Choroid plexus epithelial cell (primary cell): ENCODE data around the gene HDX.

ENCODE experiments used
- DNase-seq: peaks from one replicate; pipeline ENCODE4 v3.0.0-alpha.2; 2010; ENCODE audit warnings: low read depth
- H3K4me3 ChIP-seq: 2 replicates; pipeline ENCODE4 v1.5.1; 2011; ENCODE audit warnings: low read depth, mild to moderate bottlenecking, control low read depth, low read length, moderate library complexity
- CTCF ChIP-seq: conservative IDR thresholded peaks from 2 replicates; pipeline ENCODE4 v1.5.1; 2011; ENCODE audit warnings: low read depth, mild to moderate bottlenecking, control low read depth, inconsistent platforms, low read length, moderate library complexity

HDX gene

DNA sequence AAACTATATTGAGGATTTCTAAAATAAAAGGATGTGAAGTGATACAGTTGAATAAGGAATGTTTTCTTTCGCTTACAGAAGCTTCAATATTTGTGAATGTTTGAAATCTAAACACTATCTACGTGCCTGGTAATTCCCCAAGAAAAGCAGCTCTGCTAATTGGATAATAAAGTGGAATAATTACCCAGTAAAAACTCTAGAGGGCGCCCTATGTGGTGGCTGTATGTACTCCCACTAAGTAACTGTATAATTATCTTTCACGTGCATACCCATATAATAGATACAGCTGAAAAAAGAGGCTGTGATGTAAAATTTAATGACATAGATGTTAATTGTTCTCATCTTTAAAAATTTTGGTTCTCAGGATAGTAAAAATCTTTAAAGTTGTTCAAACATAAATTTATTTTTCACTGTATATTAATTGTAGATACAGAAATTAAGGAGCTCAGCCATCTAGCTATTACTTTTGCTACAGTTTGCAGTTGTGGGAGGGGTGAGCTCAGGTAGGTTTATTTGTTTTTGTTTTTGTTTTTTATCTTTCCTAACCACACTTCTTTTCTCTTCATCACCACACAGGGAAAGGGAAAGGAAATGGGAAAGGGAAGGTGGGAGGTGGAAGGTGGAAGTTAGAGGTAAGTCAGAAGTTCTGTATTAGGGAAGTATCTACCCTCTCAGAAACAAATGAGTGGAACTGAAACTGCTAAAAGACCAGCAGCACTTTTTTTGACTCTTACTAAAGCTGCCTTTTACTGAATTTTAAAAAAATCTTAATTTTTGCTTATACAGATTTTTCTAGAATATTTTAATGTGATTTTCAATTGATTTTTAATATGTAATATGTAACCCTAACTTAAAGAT, 162.5 kb downstream of the HDX start:
- DNase-seq, result peak; percentile 47
- peak; percentile 56 for TF ChIP-seq CTCF
- no peak overlapping the region for H3K4me3 ChIP-seq

DNA sequence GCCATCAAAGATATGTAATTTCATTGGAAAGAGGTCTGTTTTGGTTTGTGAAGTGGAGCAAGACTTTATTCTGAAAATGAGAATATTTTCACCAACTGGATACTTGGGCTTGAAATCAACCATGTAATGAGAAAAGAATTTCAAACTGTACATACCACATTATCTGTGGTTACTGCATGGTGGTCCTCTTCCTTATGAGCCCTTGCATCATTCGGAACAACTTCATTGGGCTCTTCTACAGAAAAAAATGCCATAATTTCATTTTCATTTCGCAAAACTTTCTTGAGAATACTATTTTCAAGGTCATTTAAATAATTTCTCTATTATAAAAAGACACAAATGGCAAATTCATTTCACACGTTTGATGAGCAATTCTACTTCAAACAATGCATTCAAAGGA, 165.6 kb downstream of the HDX start:
- DNase-seq, result peak; percentile 47
- no peak overlapping the region for H3K4me3 ChIP-seq
- TF ChIP-seq CTCF, result no peak

DNA sequence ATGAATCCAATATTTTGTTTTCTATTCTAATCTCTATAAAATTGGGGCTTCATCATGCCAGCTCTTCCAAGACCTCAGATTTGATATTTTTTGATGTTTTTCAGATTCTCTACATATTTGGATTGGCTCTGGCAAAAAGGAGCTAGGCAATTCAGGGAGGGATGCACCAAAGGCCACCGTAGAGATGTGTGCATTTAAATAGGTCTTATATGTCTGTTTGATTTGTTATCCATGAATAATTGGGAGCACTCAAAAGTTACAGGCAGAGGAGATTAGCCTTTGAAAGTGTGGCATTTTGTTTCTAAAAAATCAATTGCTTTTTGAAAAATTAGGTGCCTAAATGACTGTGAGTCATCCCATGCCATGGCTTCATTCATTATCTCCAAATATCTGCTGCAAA, 167.1 kb downstream of the HDX start:
- no peak for TF ChIP-seq CTCF
- no peak for DNase-seq
- no peak overlapping the region for H3K4me3 ChIP-seq

DNA sequence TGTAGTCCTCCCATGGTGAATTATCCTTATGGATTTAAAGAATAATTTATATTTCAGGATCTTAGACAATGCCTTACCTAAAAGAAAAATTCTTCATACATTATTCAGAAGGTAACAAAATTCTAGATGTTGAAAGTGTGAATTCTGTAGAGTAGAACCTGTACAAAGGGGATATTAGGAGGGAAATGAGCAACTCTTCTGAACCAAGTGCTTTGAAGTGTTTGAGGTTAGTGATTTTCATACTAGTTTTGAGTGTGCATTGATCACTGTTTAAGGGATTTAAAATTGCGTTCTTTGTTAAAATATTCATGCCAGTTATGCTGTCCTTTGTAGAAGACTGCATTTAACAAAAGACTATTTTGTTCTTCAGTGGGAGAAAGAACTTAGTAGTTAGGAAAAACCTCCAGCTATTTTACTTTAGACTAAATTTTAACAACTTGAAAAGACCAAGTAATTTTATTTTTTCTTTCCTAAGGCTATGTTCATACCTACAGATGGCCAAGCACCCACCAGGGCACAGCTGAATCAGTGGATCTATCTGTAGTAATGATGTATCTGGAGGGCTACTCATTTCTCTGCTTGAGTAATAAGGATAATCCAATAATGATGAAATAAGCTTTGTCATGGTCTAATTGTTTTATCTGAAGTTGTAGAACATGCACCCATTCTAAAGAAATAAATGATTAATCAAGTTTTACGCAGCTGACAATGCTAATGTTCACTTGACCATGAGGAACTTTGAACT, 180.0 kb downstream of the HDX start:
- no peak overlapping the region for H3K4me3 ChIP-seq
- no peak for DNase-seq
- TF ChIP-seq CTCF, result no peak

DNA sequence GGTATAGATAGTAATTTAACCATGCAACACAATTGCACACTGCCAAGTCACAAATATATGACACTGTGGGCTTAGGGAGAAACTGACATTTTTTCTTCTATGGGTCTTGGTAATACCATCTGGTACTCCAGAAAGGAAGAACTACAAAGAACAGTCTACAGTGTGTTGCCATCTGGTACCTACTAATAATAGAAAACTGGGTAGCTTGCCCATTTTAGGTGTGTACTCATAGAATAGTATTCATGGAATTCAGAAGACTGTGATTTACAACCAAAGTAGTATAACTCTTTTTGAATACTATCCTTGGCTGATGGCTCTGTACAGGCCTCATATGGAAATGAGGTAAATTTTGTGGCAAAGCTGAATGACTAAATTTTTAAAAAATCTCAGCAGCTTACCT, 181.6 kb downstream of the HDX start:
- H3K4me3 ChIP-seq, result no peak overlapping the region
- DNase-seq, result no peak
- no peak for TF ChIP-seq CTCF

DNA sequence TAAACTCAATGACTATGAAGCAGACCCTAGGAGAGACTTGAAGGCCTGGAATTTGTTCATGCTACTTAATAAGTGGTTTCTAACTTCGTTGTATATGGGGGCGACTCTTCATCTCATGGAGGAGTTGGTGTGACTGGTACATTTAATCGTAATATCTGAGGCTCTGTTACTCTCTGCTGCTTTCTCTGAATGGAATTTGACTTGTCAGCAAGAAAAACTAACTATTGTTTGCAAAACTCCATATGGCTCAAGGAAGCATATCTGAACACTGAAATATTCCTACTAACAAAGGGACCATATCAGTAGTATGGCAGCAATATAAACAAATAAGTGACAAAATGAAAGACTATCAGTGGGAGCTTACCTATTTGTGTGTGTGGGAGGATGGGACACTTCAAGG, 182.2 kb downstream of the HDX start:
- H3K4me3 ChIP-seq, result no peak overlapping the region
- no peak for DNase-seq
- TF ChIP-seq CTCF, result no peak
